ENCODE measurements around the gene ZNF175. TPM values are rescaled to one million over a fixed set of nuclear protein-coding genes. Genes with fewer than 3 reads are reported as not detected.

The ZNF175 gene
- total RNA-seq, 1 experiment from 2014 or later: 6.9 TPM

GRCh38 chr19:51535535-51535934, 35.5 kb upstream of the ZNF175 start:
- H3K27ac Mint-ChIP-seq (ENCODE audit: low read depth, unreplicated experiment): no peak overlapping the region
- no peaks in the 10 kb centered on the region for H3K36me3 Mint-ChIP-seq (ENCODE audit: insufficient read depth, unreplicated experiment)
- H3K9me3 Mint-ChIP-seq (ENCODE audit: unreplicated experiment): peaks cover 8% of the 10 kb centered on the region
- H3K4me3 Mint-ChIP-seq (ENCODE audit: unreplicated experiment): no peak overlapping the region
- TF ChIP-seq CTCF (IDR thresholded peaks at IDR 0.05; ENCODE audit: unreplicated experiment): no peak
- no peaks in the 10 kb centered on the region for H3K27me3 Mint-ChIP-seq (ENCODE audit: insufficient read depth, unreplicated experiment)
- intact Hi-C loops (cut with micrococcal nuclease): no loop called here
- POLR2A ChIA-PET: no interaction called here
- DNase-seq (ENCODE audit: unreplicated experiment): no peak
- no TSS peak for BruUV-seq (replicated peaks)
- H3K4me1 Mint-ChIP-seq (ENCODE audit: insufficient read depth, unreplicated experiment): no peaks in the 10 kb centered on the region
- CTCF ChIA-PET: no interaction called here

- ChIA-PET CTCF (no interaction called here), POLR2A (no interaction called here)
- Mint-ChIP-seq H3K4me3 (ENCODE audit: unreplicated experiment) (no peak overlapping the region), H3K9me3 (ENCODE audit: unreplicated experiment) (peaks cover 12% of the 10 kb centered on the region), H3K27ac (ENCODE audit: low read depth, unreplicated experiment) (no peak overlapping the region), H3K4me1 (ENCODE audit: insufficient read depth, unreplicated experiment) (no peaks in the 10 kb centered on the region), H3K27me3 (ENCODE audit: insufficient read depth, unreplicated experiment) (no peaks in the 10 kb centered on the region), H3K36me3 (ENCODE audit: insufficient read depth, unreplicated experiment) (no peaks in the 10 kb centered on the region)
- no peak for TF ChIP-seq CTCF (IDR thresholded peaks at IDR 0.05; ENCODE audit: unreplicated experiment)
- no TSS peak for BruUV-seq (replicated peaks)
- no peak for DNase-seq (ENCODE audit: unreplicated experiment)
- intact Hi-C loops (cut with micrococcal nuclease): no loop called here
Measured at GRCh38 chr19:51539821-51540366, 31.2 kb upstream of the ZNF175 start.

- ChIA-PET POLR2A (interaction anchor here (0.6 kb wide), 1 partner anchor 29 kb away, joined by 3 read pairs; the partner anchor contains the start of gene ZNF175), CTCF (no interaction called here)
- no peaks in the 10 kb centered on the region for H3K36me3 Mint-ChIP-seq (ENCODE audit: insufficient read depth, unreplicated experiment)
- no peaks in the 10 kb centered on the region for H3K27me3 Mint-ChIP-seq (ENCODE audit: insufficient read depth, unreplicated experiment)
- peaks cover 8% of the 10 kb centered on the region for H3K9me3 Mint-ChIP-seq (ENCODE audit: unreplicated experiment)
- TF ChIP-seq CTCF (IDR thresholded peaks at IDR 0.05; ENCODE audit: unreplicated experiment): no peak
- DNase-seq (ENCODE audit: unreplicated experiment): no peak
- no peak overlapping the region for H3K27ac Mint-ChIP-seq (ENCODE audit: low read depth, unreplicated experiment)
- intact Hi-C loops (cut with micrococcal nuclease): no loop called here
- BruUV-seq (replicated peaks): no TSS peak
- H3K4me1 Mint-ChIP-seq (ENCODE audit: insufficient read depth, unreplicated experiment): no peaks in the 10 kb centered on the region
- H3K4me3 Mint-ChIP-seq (ENCODE audit: unreplicated experiment): no peak overlapping the region
Measured at GRCh38 chr19:51541458-51542357, 29.4 kb upstream of the ZNF175 start.

- intact Hi-C loops (cut with micrococcal nuclease): no loop called here
- Mint-ChIP-seq H3K4me1 (ENCODE audit: insufficient read depth, unreplicated experiment) (no peaks in the 10 kb centered on the region), H3K9me3 (ENCODE audit: unreplicated experiment) (peaks cover 8% of the 10 kb centered on the region), H3K4me3 (ENCODE audit: unreplicated experiment) (no peak overlapping the region), H3K36me3 (ENCODE audit: insufficient read depth, unreplicated experiment) (no peaks in the 10 kb centered on the region), H3K27me3 (ENCODE audit: insufficient read depth, unreplicated experiment) (no peaks in the 10 kb centered on the region), H3K27ac (ENCODE audit: low read depth, unreplicated experiment) (no peak overlapping the region)
- POLR2A ChIA-PET: no interaction called here
- CTCF ChIA-PET: no interaction called here
- no TSS peak for BruUV-seq (replicated peaks)
- no peak for TF ChIP-seq CTCF (IDR thresholded peaks at IDR 0.05; ENCODE audit: unreplicated experiment)
- no peak for DNase-seq (ENCODE audit: unreplicated experiment)
Measured at GRCh38 chr19:51542699-51543098, 28.4 kb upstream of the ZNF175 start.

All from MCF 10A (cell line).